ENCODE results near the gene PRXL2A.
"Not testable (repeated sequence)": the region's sequence is repeated elsewhere in the genome, so short reads cannot be mapped to it uniquely, and the experiment has no call there.

Gene PRXL2A

GRCh38 chr10:80408242-80409101 is at the start of gene PRXL2A:
Gene PRXL2A (plus strand): TSS chr10:80408551. CDS start chr10:80420468, 11,917 bp downstream.
- H3K27ac ChIP-seq (ENCODE audit: low read length) = peak within 1 kb of the TSS; percentile 72
- no peaks in the 10 kb centered on the region for H3K36me3 ChIP-seq (ENCODE audit: control insufficient read depth in 1 of 2, insufficient read depth in 2 of 2, low read length in 2 of 2)
- H3K4me1 ChIP-seq (ENCODE audit: control insufficient read depth in 1 of 2, insufficient read depth in 2 of 2, low read length in 2 of 2) = peaks cover 6 to 46% of the 10 kb centered on the region in 2 donors
- peak within 1 kb of the TSS; percentile 81 to 89 for H3K4me3 ChIP-seq (ENCODE audit: low read depth in 1 of 2, low read length in 2 of 2)
- no peaks in the 10 kb centered on the region for H3K27me3 ChIP-seq (ENCODE audit: low read depth, low read length)
- no peaks in the 10 kb centered on the region for H3K9me3 ChIP-seq (ENCODE audit: control insufficient read depth in 1 of 2, low read length in 2 of 2)

GRCh38 chr10:80358925-80359324 is 49.4 kb upstream of the PRXL2A start:
- H3K36me3 ChIP-seq (ENCODE audit: control insufficient read depth in 1 of 2, insufficient read depth in 2 of 2, low read length in 2 of 2); H3K9me3 ChIP-seq (ENCODE audit: control insufficient read depth in 1 of 2, low read length in 2 of 2); H3K27me3 ChIP-seq (ENCODE audit: low read depth, low read length); H3K27ac ChIP-seq (ENCODE audit: low read length); H3K4me3 ChIP-seq (ENCODE audit: low read depth in 1 of 2, low read length in 2 of 2): not testable (repeated sequence)
- peaks cover 0 to 13% of the 10 kb centered on the region in 2 donors for H3K4me1 ChIP-seq (ENCODE audit: control insufficient read depth in 1 of 2, insufficient read depth in 2 of 2, low read length in 2 of 2)

GRCh38 chr10:80359644-80360043 is 48.7 kb upstream of the PRXL2A start:
- no peaks in the 10 kb centered on the region for H3K36me3 ChIP-seq (ENCODE audit: control insufficient read depth in 1 of 2, insufficient read depth in 2 of 2, low read length in 2 of 2)
- peaks cover 0 to 2% of the 10 kb centered on the region in 2 donors for H3K9me3 ChIP-seq (ENCODE audit: control insufficient read depth in 1 of 2, low read length in 2 of 2)
- peaks cover 4% of the 10 kb centered on the region for H3K27me3 ChIP-seq (ENCODE audit: low read depth, low read length)
- H3K4me3 ChIP-seq (ENCODE audit: low read depth in 1 of 2, low read length in 2 of 2) = no peak overlapping the region
- peaks cover 0 to 13% of the 10 kb centered on the region in 2 donors for H3K4me1 ChIP-seq (ENCODE audit: control insufficient read depth in 1 of 2, insufficient read depth in 2 of 2, low read length in 2 of 2)
- no peak overlapping the region for H3K27ac ChIP-seq (ENCODE audit: low read length)

GRCh38 chr10:80365510-80365909 is 42.8 kb upstream of the PRXL2A start:
- H3K4me1 ChIP-seq (ENCODE audit: control insufficient read depth in 1 of 2, insufficient read depth in 2 of 2, low read length in 2 of 2) = no peaks in the 10 kb centered on the region
- no peak overlapping the region for H3K27ac ChIP-seq (ENCODE audit: low read length)
- no peaks in the 10 kb centered on the region for H3K36me3 ChIP-seq (ENCODE audit: control insufficient read depth in 1 of 2, insufficient read depth in 2 of 2, low read length in 2 of 2)
- no peaks in the 10 kb centered on the region for H3K27me3 ChIP-seq (ENCODE audit: low read depth, low read length)
- peaks cover 8 to 10% of the 10 kb centered on the region in 2 donors for H3K9me3 ChIP-seq (ENCODE audit: control insufficient read depth in 1 of 2, low read length in 2 of 2)
- no peak overlapping the region for H3K4me3 ChIP-seq (ENCODE audit: low read depth in 1 of 2, low read length in 2 of 2)

GRCh38 chr10:80371467-80371866 is 36.9 kb upstream of the PRXL2A start:
- H3K27ac ChIP-seq (ENCODE audit: low read length) = no peak overlapping the region

GRCh38 chr10:80372675-80373074 is 35.7 kb upstream of the PRXL2A start:
- no peak overlapping the region for H3K27ac ChIP-seq (ENCODE audit: low read length)
- no peaks in the 10 kb centered on the region for H3K4me1 ChIP-seq (ENCODE audit: control insufficient read depth in 1 of 2, insufficient read depth in 2 of 2, low read length in 2 of 2)
- H3K27me3 ChIP-seq (ENCODE audit: low read depth, low read length) = no peaks in the 10 kb centered on the region
- no peak overlapping the region for H3K4me3 ChIP-seq (ENCODE audit: low read depth in 1 of 2, low read length in 2 of 2)
- peaks cover 0 to 3% of the 10 kb centered on the region in 2 donors for H3K9me3 ChIP-seq (ENCODE audit: control insufficient read depth in 1 of 2, low read length in 2 of 2)
- H3K36me3 ChIP-seq (ENCODE audit: control insufficient read depth in 1 of 2, insufficient read depth in 2 of 2, low read length in 2 of 2) = no peaks in the 10 kb centered on the region

More at GRCh38 chr10:80371467-80371866, 36.9 kb upstream of the PRXL2A start:
- H3K36me3 ChIP-seq (ENCODE audit: control insufficient read depth in 1 of 2, insufficient read depth in 2 of 2, low read length in 2 of 2) = no peaks in the 10 kb centered on the region
- no peaks in the 10 kb centered on the region for H3K4me1 ChIP-seq (ENCODE audit: control insufficient read depth in 1 of 2, insufficient read depth in 2 of 2, low read length in 2 of 2)
- no peaks in the 10 kb centered on the region for H3K27me3 ChIP-seq (ENCODE audit: low read depth, low read length)
- peaks cover 8% of the 10 kb centered on the region in 2 donors for H3K9me3 ChIP-seq (ENCODE audit: control insufficient read depth in 1 of 2, low read length in 2 of 2)
- H3K4me3 ChIP-seq (ENCODE audit: low read depth in 1 of 2, low read length in 2 of 2) = no peak overlapping the region

GRCh38 chr10:80373502-80373901 is 34.8 kb upstream of the PRXL2A start:
- no peak overlapping the region for H3K4me3 ChIP-seq (ENCODE audit: low read depth in 1 of 2, low read length in 2 of 2)
- no peaks in the 10 kb centered on the region for H3K4me1 ChIP-seq (ENCODE audit: control insufficient read depth in 1 of 2, insufficient read depth in 2 of 2, low read length in 2 of 2)
- H3K27ac ChIP-seq (ENCODE audit: low read length) = no peak overlapping the region
- H3K36me3 ChIP-seq (ENCODE audit: control insufficient read depth in 1 of 2, insufficient read depth in 2 of 2, low read length in 2 of 2) = no peaks in the 10 kb centered on the region
- no peaks in the 10 kb centered on the region for H3K9me3 ChIP-seq (ENCODE audit: control insufficient read depth in 1 of 2, low read length in 2 of 2)
- no peaks in the 10 kb centered on the region for H3K27me3 ChIP-seq (ENCODE audit: low read depth, low read length)

- H3K9me3 ChIP-seq (ENCODE audit: control insufficient read depth in 1 of 2, low read length in 2 of 2) = no peaks in the 10 kb centered on the region
- H3K36me3 ChIP-seq (ENCODE audit: control insufficient read depth in 1 of 2, insufficient read depth in 2 of 2, low read length in 2 of 2) = no peaks in the 10 kb centered on the region
- H3K4me1 ChIP-seq (ENCODE audit: control insufficient read depth in 1 of 2, insufficient read depth in 2 of 2, low read length in 2 of 2) = no peaks in the 10 kb centered on the region
- no peaks in the 10 kb centered on the region for H3K27me3 ChIP-seq (ENCODE audit: low read depth, low read length)
- H3K4me3 ChIP-seq (ENCODE audit: low read depth in 1 of 2, low read length in 2 of 2) = no peak overlapping the region
- H3K27ac ChIP-seq (ENCODE audit: low read length) = no peak overlapping the region
These were observed 28.6 kb upstream of the PRXL2A start for GRCh38 chr10:80379701-80380100.

GRCh38 chr10:80380185-80380584 is 28.2 kb upstream of the PRXL2A start:
- Histone ChIP-seq H3K4me1 (ENCODE audit: control insufficient read depth in 1 of 2, insufficient read depth in 2 of 2, low read length in 2 of 2) (no peaks in the 10 kb centered on the region), H3K9me3 (ENCODE audit: control insufficient read depth in 1 of 2, low read length in 2 of 2) (no peaks in the 10 kb centered on the region), H3K4me3 (ENCODE audit: low read depth in 1 of 2, low read length in 2 of 2) (no peak overlapping the region), H3K36me3 (ENCODE audit: control insufficient read depth in 1 of 2, insufficient read depth in 2 of 2, low read length in 2 of 2) (no peaks in the 10 kb centered on the region), H3K27ac (ENCODE audit: low read length) (no peak overlapping the region), H3K27me3 (ENCODE audit: low read depth, low read length) (no peaks in the 10 kb centered on the region)

- Histone ChIP-seq H3K4me3 (ENCODE audit: low read depth in 1 of 2, low read length in 2 of 2) (no peak overlapping the region), H3K9me3 (ENCODE audit: control insufficient read depth in 1 of 2, low read length in 2 of 2) (no peaks in the 10 kb centered on the region), H3K27me3 (ENCODE audit: low read depth, low read length) (no peaks in the 10 kb centered on the region), H3K36me3 (ENCODE audit: control insufficient read depth in 1 of 2, insufficient read depth in 2 of 2, low read length in 2 of 2) (no peaks in the 10 kb centered on the region), H3K4me1 (ENCODE audit: control insufficient read depth in 1 of 2, insufficient read depth in 2 of 2, low read length in 2 of 2) (no peaks in the 10 kb centered on the region), H3K27ac (ENCODE audit: low read length) (no peak overlapping the region)
These were observed 25.4 kb upstream of the PRXL2A start for GRCh38 chr10:80382989-80383388.

- H3K9me3 ChIP-seq (ENCODE audit: control insufficient read depth in 1 of 2, low read length in 2 of 2) = no peaks in the 10 kb centered on the region
- H3K36me3 ChIP-seq (ENCODE audit: control insufficient read depth in 1 of 2, insufficient read depth in 2 of 2, low read length in 2 of 2) = no peaks in the 10 kb centered on the region
- no peak overlapping the region for H3K27ac ChIP-seq (ENCODE audit: low read length)
- H3K4me1 ChIP-seq (ENCODE audit: control insufficient read depth in 1 of 2, insufficient read depth in 2 of 2, low read length in 2 of 2) = peaks cover 6 to 8% of the 10 kb centered on the region in 2 donors
- H3K27me3 ChIP-seq (ENCODE audit: low read depth, low read length) = no peaks in the 10 kb centered on the region
- no peak overlapping the region for H3K4me3 ChIP-seq (ENCODE audit: low read depth in 1 of 2, low read length in 2 of 2)
These were observed 17.6 kb upstream of the PRXL2A start for GRCh38 chr10:80390740-80391139.

GRCh38 chr10:80392250-80392649 is 16.1 kb upstream of the PRXL2A start:
- Histone ChIP-seq H3K27me3 (ENCODE audit: low read depth, low read length) (no peaks in the 10 kb centered on the region), H3K4me3 (ENCODE audit: low read depth in 1 of 2, low read length in 2 of 2) (no peak overlapping the region)

More at GRCh38 chr10:80392250-80392649, 16.1 kb upstream of the PRXL2A start:
- Histone ChIP-seq H3K27ac (ENCODE audit: low read length) (no peak overlapping the region), H3K36me3 (ENCODE audit: control insufficient read depth in 1 of 2, insufficient read depth in 2 of 2, low read length in 2 of 2) (no peaks in the 10 kb centered on the region), H3K9me3 (ENCODE audit: control insufficient read depth in 1 of 2, low read length in 2 of 2) (no peaks in the 10 kb centered on the region), H3K4me1 (ENCODE audit: control insufficient read depth in 1 of 2, insufficient read depth in 2 of 2, low read length in 2 of 2) (peaks cover 6 to 8% of the 10 kb centered on the region in 2 donors)

Measured in muscle layer of duodenum (tissue), 2 donors.